GM12892 (cell line): ENCODE measurements around the gene CRYZL1. TPM values are rescaled to one million over a fixed set of nuclear protein-coding genes. Genes with fewer than 3 reads are reported as not detected.
"Not testable (repeated sequence)": the region's sequence is repeated elsewhere in the genome, so short reads cannot be mapped to it uniquely, and the experiment has no call there.

Experiments used
- DNase-seq: peaks from one replicate; pipeline ENCODE4 v3.0.0; 2011; ENCODE audit not compliant: insufficient read length
- FAIRE-seq: peaks from 2 replicates; lab custom pipeline; 2011; peaks lifted over from hg19 to GRCh38; lab: Jason Lieb, UNC
- POLR2A ChIP-seq: IDR thresholded peaks from 2 replicates; pipeline ENCODE4 v1.6.1; 2011; ENCODE audit warnings: low read depth, low read length, control low read depth
- POLR2AphosphoS5 ChIP-seq: IDR thresholded peaks from 2 replicates; pipeline ENCODE4 v1.6.1; 2011; ENCODE audit warnings: low read depth, low read length, control low read depth
- TAF1 ChIP-seq: IDR thresholded peaks from 2 replicates; pipeline ENCODE4 v1.6.1; 2011; ENCODE audit warnings: low read depth, mild to moderate bottlenecking, control low read depth, low read length, borderline replicate concordance
- polyA plus RNA-seq: library from polyadenylated mRNA; unstranded; fragments of >200 nt; gene quantifications from one replicate; pipeline ENCODE4 v1.2.1, GENCODE V29; 2012; ENCODE audit warnings: missing spikeins, inconsistent platforms; ENCODE audit not compliant: missing spikeins

The CRYZL1 gene
- 29.1 TPM for polyA plus RNA-seq

DNA sequence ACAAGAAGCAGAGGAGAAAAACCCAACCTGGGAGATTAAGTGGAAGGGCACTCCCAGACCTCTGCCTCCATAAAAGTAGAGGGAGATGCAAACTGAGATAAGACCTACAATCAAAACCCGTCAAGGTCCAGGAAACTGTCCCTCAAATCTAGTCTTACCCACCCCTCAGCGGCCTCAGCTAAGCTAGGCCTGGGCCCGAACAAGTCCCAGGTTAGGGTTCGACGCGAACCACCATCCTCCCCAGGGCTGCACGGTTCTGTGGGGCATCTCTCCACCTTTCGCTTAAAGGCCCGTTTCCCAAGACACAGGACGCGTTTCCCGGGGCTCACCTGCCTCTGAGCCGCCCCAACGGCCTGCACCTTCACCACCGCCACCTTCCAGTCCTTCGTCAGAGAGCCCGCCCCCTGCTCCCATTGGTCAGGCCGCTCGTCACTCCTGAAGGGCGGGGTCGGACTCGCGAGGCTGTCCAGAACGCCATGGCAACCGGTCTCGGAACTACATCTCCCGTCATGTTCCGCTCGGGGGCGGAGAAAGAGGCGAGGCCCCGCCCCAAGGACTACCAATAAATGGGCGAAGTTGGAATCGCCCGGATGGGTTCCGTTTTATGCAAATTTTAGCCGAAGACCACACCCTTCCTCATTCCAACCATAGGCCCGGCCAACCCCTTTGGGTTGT, at the start of gene CRYZL1:
Gene CRYZL1 (minus strand): TSS at position 390 of the 675 bp plus-strand sequence. CDS start 10,190 bp downstream, outside the sequence.
- DNase-seq (peak; percentile 74), FAIRE-seq (peak; percentile 100)
- TF ChIP-seq POLR2A (peak; percentile 75; the same call in 1 of the 2 replicates), POLR2AphosphoS5 (peak; percentile 40; the same call in 1 of the 2 replicates), TAF1 (0 out of 2 replicates have a peak, but pooled peaks have one; percentile 32)

DNA sequence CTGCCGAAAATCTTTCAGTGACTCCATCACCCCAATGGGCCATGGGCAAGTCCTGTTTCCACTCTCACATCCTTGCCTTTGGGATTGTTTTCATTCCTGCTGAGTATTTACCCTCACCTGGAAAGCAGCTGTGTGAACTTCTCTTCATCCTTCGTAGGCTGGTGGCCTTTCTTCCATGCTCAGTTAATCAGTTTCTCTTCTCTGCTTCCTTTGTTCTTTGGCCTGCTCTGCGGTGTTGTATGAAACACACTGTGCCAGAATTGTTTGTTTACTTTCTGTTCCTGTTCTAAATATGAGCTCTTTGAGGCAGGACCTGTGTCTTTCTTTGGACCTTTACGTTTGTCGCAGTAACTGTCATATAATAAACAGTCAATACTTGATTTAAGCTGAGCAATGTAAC, 49.3 kb upstream of the CRYZL1 start:
- TF ChIP-seq POLR2A (no peak), TAF1 (no peak), POLR2AphosphoS5 (no peak)
- DNase-seq: no peak
- no peak for FAIRE-seq

DNA sequence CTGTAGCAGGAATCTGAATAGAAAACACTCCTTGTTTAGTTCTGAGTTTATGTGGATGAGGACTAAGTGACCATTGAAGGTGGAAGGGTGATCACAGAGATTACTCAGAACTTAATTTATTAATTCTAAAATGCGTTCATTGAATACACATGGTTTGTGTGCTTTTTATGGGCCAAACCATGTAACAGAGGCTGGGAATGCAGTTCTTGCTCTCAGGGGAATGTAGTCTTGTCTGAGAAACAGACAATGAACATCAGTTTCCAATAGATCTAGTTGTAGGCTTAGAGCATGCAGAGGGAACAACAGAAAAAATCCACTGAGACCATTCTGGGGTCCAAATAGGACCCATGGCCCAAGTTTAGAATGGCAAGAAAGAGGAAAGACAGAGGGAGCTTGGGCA, 46.8 kb upstream of the CRYZL1 start:
- DNase-seq: no peak
- TF ChIP-seq TAF1: no peak
- TF ChIP-seq POLR2A: no peak
- TF ChIP-seq POLR2AphosphoS5: no peak
- FAIRE-seq: no peak

DNA sequence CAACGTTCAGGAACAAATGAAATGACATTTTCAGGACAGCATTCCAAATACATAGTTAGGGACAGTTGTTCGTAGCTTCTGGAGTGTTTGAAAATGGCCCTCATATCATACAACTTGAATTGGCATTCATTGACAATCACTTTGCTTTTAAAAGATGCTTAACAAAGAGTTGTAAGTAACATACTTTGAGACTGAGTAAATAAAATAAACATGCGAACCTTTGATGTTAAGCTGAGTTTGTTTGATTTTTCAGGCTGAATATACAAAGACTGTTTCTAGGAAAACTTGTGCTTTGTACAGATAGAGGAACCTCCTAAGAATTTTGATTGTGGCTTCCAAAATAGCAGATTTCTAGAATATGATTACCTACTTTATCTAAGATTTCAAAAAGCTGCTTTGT, 46.1 kb upstream of the CRYZL1 start:
- TF ChIP-seq POLR2A (no peak), TAF1 (no peak), POLR2AphosphoS5 (no peak)
- no peak for DNase-seq
- FAIRE-seq: no peak

DNA sequence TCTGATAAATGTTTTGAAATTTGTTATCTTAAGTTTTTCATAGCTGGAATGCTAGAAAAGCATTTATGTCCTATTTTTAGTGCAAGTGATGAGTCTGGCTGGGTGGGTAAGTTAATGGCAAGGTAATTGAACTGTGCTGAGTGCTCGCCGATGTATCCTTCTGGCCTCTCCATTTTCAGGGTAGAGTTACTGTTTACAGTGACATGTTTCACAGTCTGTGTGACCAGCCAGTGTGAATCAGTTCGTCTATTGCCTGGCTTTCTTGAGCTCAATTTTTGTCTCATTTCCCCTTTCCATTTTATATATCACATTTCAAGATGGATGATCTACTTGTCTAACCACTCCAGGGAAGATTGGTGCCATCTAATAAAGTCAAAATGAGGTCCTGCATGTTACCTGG, 44.8 kb upstream of the CRYZL1 start:
- DNase-seq (no peak), FAIRE-seq (no peak)
- TF ChIP-seq POLR2A (no peak), POLR2AphosphoS5 (no peak), TAF1 (no peak)

DNA sequence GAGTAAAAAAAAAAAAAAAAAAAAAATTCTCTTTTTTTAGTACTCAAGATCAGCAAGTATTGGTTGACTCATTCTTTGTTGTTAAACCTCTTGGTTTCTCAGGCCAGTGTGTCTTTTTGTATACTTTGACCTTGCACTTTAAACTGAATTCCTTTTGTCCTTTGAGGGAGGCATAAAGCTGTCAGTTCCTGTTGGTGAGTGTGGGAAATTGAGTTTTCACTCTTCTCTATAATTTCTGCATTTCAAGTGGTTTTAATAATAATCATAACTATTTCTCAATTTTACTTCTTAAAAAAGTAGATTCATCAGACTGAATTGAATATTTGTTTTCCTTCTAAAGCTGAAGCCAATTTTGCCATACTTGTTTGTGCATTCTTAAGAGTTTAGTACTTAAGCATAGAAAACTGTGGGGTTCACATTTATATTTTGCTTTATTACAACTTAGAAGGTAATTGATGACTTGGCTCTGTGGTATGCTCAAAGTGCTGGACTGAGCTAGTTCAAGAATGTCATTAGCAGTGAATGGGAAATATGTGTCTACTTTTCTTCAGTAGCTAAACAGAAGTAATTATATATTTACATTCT, 44.2 kb upstream of the CRYZL1 start:
- DNase-seq (no peak), FAIRE-seq (no peak)
- no peak for TF ChIP-seq TAF1
- no peak for TF ChIP-seq POLR2A
- no peak for TF ChIP-seq POLR2AphosphoS5

DNA sequence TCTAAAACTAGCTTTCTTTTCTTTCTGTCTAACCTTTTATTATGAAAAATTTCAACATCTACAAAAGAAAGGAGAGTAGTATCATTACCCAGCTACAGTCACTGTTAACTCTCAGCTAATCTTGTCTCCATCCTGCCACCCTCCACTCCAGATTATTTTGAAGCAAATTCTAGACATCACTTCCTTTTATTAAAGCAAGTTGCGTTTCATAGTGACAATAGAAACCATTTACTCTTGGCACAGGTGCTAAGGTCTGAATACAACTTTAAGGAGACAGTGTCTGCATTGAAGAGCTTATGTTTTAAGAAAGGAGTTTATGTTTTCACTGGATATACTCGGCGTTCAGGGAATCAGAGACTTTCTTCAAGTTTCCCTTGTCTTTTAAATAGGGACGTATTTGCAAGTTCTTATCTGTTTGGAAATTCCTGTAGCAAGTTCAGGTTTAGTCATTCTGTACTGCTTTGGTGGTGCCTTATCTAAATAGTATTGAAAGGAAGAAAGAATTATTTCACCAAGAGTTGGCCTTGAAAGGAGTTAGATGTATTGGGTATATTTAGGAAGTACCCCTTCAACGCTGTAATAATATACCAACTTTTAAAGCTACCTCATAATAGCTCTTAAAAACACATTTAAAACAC, 43.5 kb upstream of the CRYZL1 start:
- DNase-seq: no peak
- TF ChIP-seq POLR2AphosphoS5 (no peak), POLR2A (no peak), TAF1 (no peak)
- no peak for FAIRE-seq

DNA sequence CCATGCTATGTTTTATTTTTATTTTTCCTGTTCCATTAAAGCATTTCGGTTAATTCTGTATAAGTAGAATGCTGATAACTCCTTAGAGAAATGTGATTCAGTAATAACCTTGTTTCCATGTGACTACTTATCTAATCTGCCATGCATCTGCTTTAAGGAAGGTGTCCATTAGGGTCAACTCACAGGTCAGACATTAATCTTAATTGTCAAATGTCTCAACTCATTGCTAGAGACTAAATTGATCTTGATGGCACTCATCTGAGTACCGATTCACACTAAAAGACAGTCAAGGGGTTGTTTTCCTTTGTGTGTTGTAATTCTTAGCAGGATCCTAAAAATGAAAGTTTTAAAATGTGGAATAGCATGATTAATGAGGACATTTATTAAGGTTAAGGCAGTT, 42.5 kb upstream of the CRYZL1 start:
- FAIRE-seq (no peak), DNase-seq (no peak)
- TF ChIP-seq TAF1 (no peak), POLR2A (no peak), POLR2AphosphoS5 (no peak)

DNA sequence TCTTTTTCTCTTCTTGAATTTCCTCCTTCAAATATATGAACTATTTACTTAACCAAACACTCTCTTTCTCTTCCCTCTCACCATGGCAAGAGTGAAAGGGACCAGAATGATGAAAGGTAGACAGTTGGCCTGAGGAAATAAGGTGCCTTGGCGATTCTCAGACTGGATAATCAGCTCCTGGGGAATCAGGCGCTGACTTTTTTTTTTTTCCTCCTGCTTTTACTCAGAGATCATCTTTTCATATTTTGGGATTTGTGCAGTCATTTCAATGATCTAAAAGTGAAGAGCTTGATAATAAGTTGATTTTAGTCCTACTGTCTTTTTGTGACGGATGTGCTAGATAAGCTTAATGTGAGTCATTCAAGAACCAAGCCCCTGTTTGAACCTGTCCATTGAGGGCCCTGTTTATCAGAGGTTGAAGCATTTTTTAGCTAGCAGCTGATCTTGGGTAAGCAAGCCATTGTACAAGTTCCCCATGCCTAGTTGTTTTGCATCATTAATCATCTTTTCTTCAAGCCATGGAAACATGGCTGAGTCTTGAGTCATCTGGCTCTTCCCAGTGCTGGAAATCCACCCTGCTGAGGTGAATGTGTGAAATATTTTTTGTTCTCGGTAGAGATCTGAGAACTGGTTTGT, 41.6 kb upstream of the CRYZL1 start:
- peak; percentile 33 for FAIRE-seq
- no peak for DNase-seq
- TF ChIP-seq TAF1: no peak
- no peak for TF ChIP-seq POLR2AphosphoS5
- no peak for TF ChIP-seq POLR2A

DNA sequence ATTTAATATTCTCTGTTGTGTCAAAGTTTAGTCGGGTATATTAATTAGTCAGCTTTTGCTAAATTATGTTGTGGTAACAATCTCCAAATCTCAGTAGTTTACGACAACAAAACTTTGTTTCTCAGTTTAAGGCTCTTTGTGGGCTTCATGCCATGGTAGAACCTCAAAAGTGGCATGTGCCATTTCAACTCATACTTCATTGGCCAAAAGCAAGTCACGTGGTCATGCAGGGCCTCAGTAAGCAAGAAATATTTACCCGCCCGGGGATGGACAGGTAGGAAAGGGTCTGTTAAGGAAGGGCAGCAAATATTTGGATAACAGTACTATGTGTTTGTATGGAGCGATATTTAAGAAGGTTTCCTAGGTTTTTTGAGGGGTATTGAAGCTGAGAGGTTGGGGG, 39.3 kb upstream of the CRYZL1 start:
- DNase-seq: no peak
- no peak for FAIRE-seq
- TF ChIP-seq POLR2AphosphoS5 (no peak), POLR2A (no peak), TAF1 (no peak)

DNA sequence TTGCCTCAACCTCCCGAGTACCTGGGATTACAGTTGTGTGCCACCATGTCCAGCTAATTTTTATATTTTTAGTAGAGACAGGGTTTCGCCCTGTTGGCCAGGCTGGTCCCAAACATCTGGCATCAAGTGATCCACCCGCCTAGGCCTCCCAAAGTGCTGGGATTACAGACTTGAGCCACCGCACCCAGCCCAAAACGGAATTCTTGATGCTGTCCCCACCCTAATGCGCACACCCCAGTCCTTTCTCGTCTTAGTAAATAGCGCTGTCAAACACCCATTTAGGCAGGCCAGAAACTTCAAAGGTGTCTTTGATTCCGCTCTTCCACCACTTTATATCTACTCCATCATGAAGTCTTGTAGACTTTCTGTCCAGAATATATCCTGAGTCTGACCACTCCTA, 35.9 kb upstream of the CRYZL1 start:
- TF ChIP-seq TAF1: no peak
- TF ChIP-seq POLR2AphosphoS5: no peak
- TF ChIP-seq POLR2A: no peak
- FAIRE-seq (no peak), DNase-seq (no peak)

DNA sequence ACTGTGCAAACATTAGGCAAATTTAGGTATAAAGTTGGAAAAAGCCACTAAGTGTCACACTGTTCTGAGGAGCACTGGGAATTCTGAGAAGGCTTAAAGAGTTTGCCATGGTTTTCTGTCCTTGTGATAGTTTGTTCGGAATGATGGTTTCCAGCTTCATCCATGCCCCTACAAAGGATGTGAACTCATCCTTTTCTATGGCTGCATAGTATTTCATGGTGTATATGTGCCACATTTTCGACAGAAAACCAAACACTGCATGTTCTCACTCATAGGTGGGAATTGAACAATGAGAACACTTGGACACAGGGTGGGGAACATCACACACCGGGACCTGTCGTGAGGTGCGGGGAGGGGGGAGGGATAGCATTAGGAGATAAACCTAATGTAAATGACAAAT, 35.1 kb upstream of the CRYZL1 start:
- not testable (repeated sequence) for FAIRE-seq, DNase-seq
